Thyroid gland (tissue), 4 donors: ENCODE results near the gene MALL. TPM values are rescaled to one million over a fixed set of nuclear protein-coding genes. Genes with fewer than 3 reads are reported as not detected.
A peak's percentile ranks its signal among the peaks of the same experiment; 100 is the strongest.
"Not testable (repeated sequence)": the region's sequence is repeated elsewhere in the genome, so short reads cannot be mapped to it uniquely, and the experiment has no call there.

Experiments
- DNase-seq, 2 donors: peaks; one replicate each; pipeline ENCODE4 v3.0.0-alpha.2; 2019
- H3K27ac ChIP-seq, 3 donors: fragments of 200-600 bp; sonication (generic); 1 replicate in 2 of 3; 2 replicates in 1 of 3; pipeline ENCODE4 v1.5.1; 2016 to 2019; ENCODE audit warnings: mild to moderate bottlenecking in 1 of 3, moderate library complexity in 1 of 3
- H3K27me3 ChIP-seq: fragments of 200-600 bp; sonication (generic); one replicate; pipeline ENCODE4 v1.5.1; 2019
- H3K36me3 ChIP-seq, 2 donors: fragments of 200-600 bp; sonication (generic); one replicate each; pipeline ENCODE4 v1.5.1; 2016 to 2019
- H3K4me1 ChIP-seq, 2 donors: fragments of 200-600 bp; sonication (generic); one replicate each; pipeline ENCODE4 v1.5.1; 2017 to 2019
- H3K4me3 ChIP-seq, 3 donors: fragments of 200-600 bp; sonication (generic); replicated peaks in 1 of 3; 1 replicate in 2 of 3; 2 replicates in 1 of 3; pipeline ENCODE4 v1.5.1; 2016; ENCODE audit warnings: mild to moderate bottlenecking in 1 of 3
- H3K9me3 ChIP-seq: fragments of 200-600 bp; sonication (generic); one replicate; pipeline ENCODE4 v1.5.1; 2017
- CTCF ChIP-seq, 6 experiments: fragments of 200-600 bp in 3 of 6; fragments of 450-650 bp in 3 of 6; sonication (generic) in 3 of 6; IDR thresholded peaks; one replicate each; pipeline ENCODE4 v1.5.1; 2016 to 2019; ENCODE audit warnings: antibody characterized with exemption in 6 of 6, mild to moderate bottlenecking in 2 of 6, inconsistent platforms in 1 of 6, moderate library complexity in 1 of 6
- POLR2A ChIP-seq, 2 donors: fragments of 450-650 bp; IDR thresholded peaks; one replicate each; pipeline ENCODE4 v1.6.1; 2017; ENCODE audit warnings: antibody characterized with exemption in 2 of 2, mild to moderate bottlenecking in 2 of 2, moderate library complexity in 1 of 2
- WGBS, 2 donors: methylation state at CpG; one replicate each; pipeline ENCODE4 v1.1.5; 2017; 5-methylcytosine and 5-hydroxymethylcytosine counted together
- intact Hi-C: fragments of 100-400 bp; cut with DNase I; formaldehyde crosslinking; loops from one replicate; pipeline ENCODE4 v1.15.1; 2023
- total RNA-seq, 4 donors: library from RNA; depleted of rRNA; stranded (reverse); fragments of >200 nt; gene quantifications; one replicate each; pipeline ENCODE4 v1.2.3, GENCODE V29; 2016

The MALL gene
- total RNA-seq, 4 donors from 2014 or later, result 13.3 to 54.4 (median 25.0) TPM

- Histone ChIP-seq H3K27ac (peak overlapping the region in 1 of 3 donors; percentile 42), H3K4me1 (peaks cover 10 to 28% of the 10 kb centered on the region in 2 donors)
Measured at GRCh38 chr2:110120171-110121051, 4.8 kb upstream of the MALL start.

GRCh38 chr2:110116033-110116710 is 550 bp upstream of the MALL start:
- Histone ChIP-seq H3K27me3 (no peaks in the 10 kb centered on the region), H3K4me1 (peaks cover 10 to 36% of the 10 kb centered on the region in 2 donors), H3K27ac (peak overlapping the region in 2 of 3 donors; percentile 77 to 80), H3K4me3 (peak overlapping the region in 1 of 3 donors; percentile 59), H3K36me3 (no peaks in the 10 kb centered on the region), H3K9me3 (no peaks in the 10 kb centered on the region)
- TF ChIP-seq POLR2A (IDR thresholded peaks at IDR 0.05), result no peak
- peak in 5 of 6 experiments; percentile 16 to 57 (median 37) for TF ChIP-seq CTCF (IDR thresholded peaks at IDR 0.05)
- peak; percentile 29 to 57 for DNase-seq
- 29 to 32% methylated on average over 1 to 6 of the region's 8 CpGs for WGBS, 2 donors
- intact Hi-C loops, result no loop called here

More at GRCh38 chr2:110120171-110121051, 4.8 kb upstream of the MALL start:
- Histone ChIP-seq H3K9me3 (no peaks in the 10 kb centered on the region), H3K4me3 (no peak overlapping the region), H3K27me3 (no peaks in the 10 kb centered on the region), H3K36me3 (no peaks in the 10 kb centered on the region)
- TF ChIP-seq CTCF (IDR thresholded peaks at IDR 0.05) (no peak), POLR2A (IDR thresholded peaks at IDR 0.05) (no peak)
- peak; percentile 37 to 42 for DNase-seq
- 47 to 52% methylated on average over 11 of the region's 11 CpGs for WGBS, 2 donors
- intact Hi-C loops, result no loop called here

GRCh38 chr2:110114831-110115255 is 779 bp downstream of the MALL start:
- peak in 1 of 2 donors; percentile 46 for DNase-seq
- H3K9me3 ChIP-seq, result no peaks in the 10 kb centered on the region
- intact Hi-C loops, result no loop called here
- no peaks in the 10 kb centered on the region for H3K27me3 ChIP-seq
- TF ChIP-seq POLR2A (IDR thresholded peaks at IDR 0.05), result peak in 1 of 2 donors; percentile 49
- no peak for TF ChIP-seq CTCF (IDR thresholded peaks at IDR 0.05)
- peak overlapping the region in 2 of 3 donors; percentile 77 to 80 for H3K27ac ChIP-seq
- peaks cover 10 to 24% of the 10 kb centered on the region in 2 donors for H3K4me1 ChIP-seq
- WGBS, 2 donors, result 58 to 84% methylated on average over 14 of the region's 14 CpGs
- H3K4me3 ChIP-seq, result peak overlapping the region in 1 of 3 donors; percentile 59
- H3K36me3 ChIP-seq, result no peaks in the 10 kb centered on the region

GRCh38 chr2:110113961-110114591 is 1.5 kb downstream of the MALL start:
- peak; percentile 54 to 69 for DNase-seq
- peaks cover 10 to 24% of the 10 kb centered on the region in 2 donors for H3K4me1 ChIP-seq
- no peaks in the 10 kb centered on the region for H3K9me3 ChIP-seq
- H3K27me3 ChIP-seq, result no peaks in the 10 kb centered on the region
- TF ChIP-seq CTCF (IDR thresholded peaks at IDR 0.05) (peak in 2 of 6 experiments; percentile 22 to 24), POLR2A (IDR thresholded peaks at IDR 0.05) (no peak)
- peak overlapping the region; percentile 45 to 80 (median 77) for H3K27ac ChIP-seq
- H3K4me3 ChIP-seq, result peak overlapping the region in 1 of 3 donors; percentile 59
- intact Hi-C loops, result no loop called here
- WGBS, 2 donors, result 63 to 70% methylated on average over 8 of the region's 8 CpGs
- H3K36me3 ChIP-seq, result no peaks in the 10 kb centered on the region

- intact Hi-C loops, DNase-seq, H3K36me3 ChIP-seq, H3K27me3 ChIP-seq, H3K9me3 ChIP-seq, H3K4me3 ChIP-seq: not testable (repeated sequence)
- peak overlapping the region in 2 of 3 donors; percentile 69 to 95 for H3K27ac ChIP-seq
- 91% methylated on average over 2 of the region's 2 CpGs for WGBS, 2 donors
- H3K4me1 ChIP-seq, result peaks cover 36 to 42% of the 10 kb centered on the region in 2 donors
Measured at GRCh38 chr2:110108291-110108690, 7.3 kb downstream of the MALL start.
